GM18519 (cell line): Measurements from ENCODE around the gene SGCD.

Experiments
- ATAC-seq: cut with Tn5 transposase; IDR thresholded peaks from one replicate; pipeline ENCODE4 v1.9.1; 2021; ENCODE audit warnings: mild to moderate bottlenecking, moderate library complexity; ENCODE audit not compliant: unreplicated experiment, low FRiP score

The SGCD gene

DNA sequence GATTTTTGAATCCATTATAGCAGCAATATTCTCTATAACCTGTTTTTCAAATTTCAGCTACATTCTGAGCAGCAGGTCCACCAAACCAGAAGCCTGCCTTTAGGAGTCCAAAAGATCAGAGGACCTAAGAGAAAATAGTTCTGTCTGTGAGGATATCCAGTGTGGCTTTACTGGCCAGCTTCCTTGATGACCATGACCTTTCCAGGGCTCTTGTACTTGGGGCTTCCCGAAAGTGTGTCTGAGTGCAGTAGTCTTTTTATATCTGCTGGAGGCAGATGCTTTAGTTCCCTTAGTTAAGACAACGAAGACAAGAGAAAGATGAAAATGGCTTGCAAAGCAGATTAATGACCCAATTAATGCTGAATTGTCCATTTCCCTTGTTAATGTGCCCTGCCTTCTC lies 72.4 kb downstream of the SGCD start:
- ATAC-seq = no peak

DNA sequence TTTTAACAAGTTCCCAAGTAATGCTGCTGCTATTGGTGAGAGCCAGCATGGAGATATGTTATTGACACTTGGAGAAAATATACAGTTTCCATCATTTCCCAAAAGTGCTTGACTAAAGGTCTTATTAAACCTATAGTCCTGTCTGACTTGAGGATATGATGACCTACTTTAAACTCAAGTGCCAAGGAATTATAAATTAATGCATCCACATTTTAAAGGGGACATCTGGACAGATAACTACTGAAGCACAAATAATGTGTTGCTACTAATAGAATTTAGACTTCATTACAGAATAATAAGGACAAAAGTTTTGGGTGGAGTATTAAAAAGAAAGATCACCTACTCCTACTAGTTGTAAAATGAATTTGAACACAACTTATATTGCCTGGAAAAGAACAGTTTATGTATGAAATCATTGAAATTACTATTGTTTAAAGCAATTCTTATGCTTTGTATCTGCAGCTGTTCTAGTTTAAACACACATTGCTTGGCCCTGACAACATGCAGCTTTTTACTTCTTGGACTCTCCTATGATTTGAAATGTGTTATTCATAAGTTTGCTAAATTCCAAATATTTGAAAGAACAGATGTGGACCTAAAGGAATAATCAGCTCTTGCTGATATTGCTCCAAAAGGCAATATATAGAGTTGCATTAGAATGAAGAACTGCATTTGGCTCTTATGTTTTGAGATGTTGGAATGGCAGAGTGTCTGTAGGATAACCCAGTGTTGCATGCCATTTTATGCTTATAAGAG lies 73.4 kb downstream of the SGCD start:
- ATAC-seq = no peak

DNA sequence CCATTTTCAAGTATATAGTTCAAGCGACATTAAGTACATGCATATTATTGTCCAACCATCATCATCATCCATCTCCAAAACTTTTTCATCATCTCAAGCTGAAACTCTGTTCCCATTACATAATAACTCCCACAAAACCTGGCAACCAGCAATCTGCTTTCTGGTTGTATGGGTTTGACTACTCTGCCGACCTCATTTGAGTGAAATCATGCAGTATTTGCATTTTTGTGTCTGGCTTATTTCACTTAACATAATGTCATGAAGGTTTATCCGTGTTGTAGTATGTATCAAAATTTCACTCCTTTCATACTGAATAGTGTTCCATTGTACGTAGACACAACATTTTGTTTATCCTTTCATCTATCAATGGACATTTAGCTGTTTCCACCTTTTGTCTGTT lies 74.8 kb downstream of the SGCD start:
- ATAC-seq = peak; percentile 5

DNA sequence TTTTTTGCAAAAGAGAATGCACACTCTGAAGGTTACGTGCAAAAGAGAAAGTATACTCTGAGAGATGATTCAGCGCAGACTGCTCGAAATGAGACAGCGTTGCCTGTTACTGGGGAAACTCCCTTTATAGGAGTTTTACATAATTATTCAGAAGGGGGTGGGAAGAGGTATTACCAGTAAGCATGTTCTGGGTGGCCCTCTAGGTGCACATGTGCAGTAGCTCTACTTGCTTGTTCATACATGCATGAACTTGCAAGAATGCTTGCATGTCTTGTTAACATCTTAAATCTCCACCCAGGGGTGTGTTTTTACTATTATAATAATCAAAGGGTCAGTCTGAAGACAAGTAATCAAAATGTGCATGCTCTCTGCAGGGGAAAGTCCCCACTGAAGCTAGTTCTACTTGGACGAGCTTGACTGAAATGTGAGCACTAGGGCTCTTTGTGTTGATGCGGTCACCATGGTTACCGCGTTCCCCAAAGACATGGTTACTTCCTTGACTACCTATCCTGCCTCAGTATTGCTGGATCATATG lies 75.5 kb downstream of the SGCD start:
- ATAC-seq = peak; percentile 95

DNA sequence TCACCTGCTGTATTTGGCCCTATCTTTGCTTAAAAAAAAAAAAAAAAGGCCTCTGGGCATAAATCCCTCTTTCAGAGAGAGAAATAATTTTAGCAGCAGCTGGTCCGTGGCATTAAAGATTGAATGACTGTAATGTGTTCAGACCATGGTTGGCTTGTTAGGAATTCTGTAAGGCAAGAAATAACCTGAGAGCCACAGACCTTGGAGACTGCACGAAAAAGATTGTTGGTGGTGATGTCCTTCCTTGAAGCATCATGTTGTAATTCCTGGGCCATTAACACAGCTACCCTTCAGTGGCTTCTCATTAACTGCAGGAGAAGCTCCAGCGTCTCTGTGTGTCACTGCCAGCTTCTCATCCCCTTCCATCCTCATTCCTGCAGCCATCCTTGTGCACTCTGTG lies 79.0 kb downstream of the SGCD start:
- ATAC-seq = no peak

DNA sequence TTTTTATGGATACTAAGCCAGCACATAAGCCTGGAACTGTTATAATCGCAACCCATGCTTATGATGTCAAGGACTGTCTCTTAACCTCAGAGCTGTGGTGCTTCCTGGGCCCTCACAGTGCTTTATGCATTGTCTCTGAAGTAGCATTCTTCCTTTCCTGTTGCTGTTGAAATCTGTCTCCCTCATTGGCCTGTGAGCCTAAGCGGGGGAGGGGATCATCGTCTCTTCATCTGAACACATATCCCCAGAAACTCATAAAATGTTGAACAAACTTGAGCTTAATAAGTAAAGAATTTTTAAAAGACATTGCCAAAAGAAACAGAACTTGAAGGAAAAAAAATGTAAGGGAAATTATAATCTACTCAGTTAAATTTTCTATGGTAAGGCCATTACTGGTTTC lies 80.3 kb downstream of the SGCD start:
- ATAC-seq = no peak

DNA sequence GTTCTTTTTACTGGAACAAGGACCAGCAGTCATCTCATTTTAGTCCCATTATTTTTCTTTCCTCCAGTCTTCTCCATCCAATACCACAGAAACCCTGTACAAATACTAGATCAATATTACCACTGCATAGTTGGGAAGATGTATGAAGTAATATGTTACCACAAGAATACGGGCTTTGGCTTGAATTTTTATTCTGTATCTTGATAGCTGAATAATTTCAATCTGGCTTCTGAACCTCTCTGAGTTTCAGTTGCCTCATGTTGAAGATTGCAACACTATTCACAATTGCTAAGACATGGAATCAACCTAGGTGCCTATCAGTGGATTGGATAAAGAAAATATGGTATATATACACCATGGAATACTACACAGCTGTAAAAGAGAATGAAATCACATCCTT lies 82.9 kb downstream of the SGCD start:
- no peak for ATAC-seq

DNA sequence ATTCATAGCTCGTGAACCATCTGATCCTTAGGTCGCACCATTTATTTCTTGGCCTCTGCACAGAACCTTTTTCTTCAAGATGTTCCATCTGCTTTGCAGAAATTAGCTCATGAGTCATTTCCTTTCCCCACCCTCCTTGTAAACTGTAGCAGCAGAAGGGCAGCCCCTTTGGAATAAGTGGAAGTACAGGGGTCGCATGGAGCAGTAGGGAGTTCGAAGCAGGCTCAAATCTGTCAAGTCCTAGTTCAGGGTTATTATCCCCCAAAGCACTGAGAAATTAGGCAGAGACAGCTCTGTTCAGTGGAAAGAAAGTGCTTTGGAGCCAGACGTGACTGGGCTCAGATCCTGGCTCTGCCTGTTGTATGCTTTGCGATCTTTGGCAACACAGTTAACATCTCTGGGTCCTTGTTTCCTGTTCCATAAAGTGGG lies 84.2 kb downstream of the SGCD start:
- ATAC-seq = no peak

DNA sequence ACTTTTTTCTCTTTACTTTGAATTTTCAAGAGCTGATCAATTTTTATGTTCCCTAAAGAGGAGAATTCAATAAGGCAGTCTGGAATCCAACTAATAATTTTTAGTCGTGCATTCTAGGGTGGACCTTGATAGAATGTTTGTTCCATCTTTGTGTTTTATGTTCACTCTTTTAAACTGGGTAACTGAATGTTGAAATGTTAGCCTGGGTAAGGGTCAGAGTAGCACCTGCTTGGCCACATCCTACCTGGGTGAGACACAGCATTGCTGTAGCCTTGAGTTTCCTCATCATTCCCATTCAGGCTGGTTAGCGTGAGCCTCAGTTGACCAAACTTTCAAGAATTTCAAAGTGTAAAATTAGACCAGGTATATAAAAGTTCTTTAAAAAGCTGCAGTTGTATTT lies 85.0 kb downstream of the SGCD start:
- no peak for ATAC-seq

DNA sequence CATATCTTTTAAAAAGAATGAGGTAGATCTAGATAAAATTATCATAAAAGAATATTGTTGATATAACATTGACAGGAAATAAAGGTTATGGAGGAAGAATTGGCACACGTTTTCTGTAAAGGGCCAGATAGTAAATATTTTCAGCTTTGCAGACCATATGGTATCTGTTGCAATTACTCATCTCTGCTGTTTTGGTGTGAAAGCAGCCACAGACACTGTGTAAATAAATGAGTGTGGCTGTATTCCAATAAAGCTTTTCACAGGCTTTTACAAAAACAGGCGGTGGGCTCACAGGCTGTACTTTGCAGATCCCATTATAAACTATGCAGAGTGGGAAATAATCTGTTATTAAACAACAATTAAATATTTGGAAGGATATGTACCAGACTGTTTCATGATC lies 87.4 kb downstream of the SGCD start:
- ATAC-seq = no peak

DNA sequence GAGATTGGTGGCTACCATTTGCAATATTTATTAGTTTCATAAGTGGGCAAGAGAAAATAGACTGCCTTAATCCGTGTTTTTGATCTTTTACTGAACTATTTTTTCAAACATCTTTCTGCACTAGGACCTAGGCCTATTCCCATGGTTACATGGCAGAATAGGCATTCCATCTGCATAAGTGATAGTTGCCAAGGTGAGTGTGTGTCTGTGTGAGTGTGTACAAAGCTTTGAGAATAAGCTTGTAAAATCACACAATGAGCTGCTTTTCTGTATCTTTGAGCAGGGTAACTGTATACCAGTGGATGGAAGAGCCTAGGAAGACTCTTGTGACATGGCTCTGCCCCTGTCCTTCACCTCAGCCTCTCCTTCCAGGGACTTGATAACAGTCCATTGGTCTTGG lies 92.7 kb downstream of the SGCD start:
- no peak for ATAC-seq

DNA sequence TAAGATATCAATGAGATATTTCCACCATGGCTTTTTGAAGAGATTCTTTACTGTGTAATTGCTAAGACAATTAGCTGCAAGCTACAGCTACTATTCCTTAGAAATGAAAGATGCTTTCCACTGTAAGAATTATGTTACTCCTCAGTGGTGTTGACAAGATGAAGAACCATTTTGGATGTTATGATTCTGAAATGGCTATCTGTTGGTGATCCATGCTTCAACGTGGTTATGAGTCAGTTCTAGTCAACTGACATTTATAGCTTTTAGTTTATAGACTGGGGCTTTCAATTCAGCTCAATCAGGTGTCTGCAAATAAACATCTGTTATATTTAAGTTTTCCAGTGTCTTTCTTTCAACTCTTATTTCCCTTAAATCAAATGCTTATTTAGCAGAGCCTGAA lies 93.7 kb downstream of the SGCD start:
- no peak for ATAC-seq

DNA sequence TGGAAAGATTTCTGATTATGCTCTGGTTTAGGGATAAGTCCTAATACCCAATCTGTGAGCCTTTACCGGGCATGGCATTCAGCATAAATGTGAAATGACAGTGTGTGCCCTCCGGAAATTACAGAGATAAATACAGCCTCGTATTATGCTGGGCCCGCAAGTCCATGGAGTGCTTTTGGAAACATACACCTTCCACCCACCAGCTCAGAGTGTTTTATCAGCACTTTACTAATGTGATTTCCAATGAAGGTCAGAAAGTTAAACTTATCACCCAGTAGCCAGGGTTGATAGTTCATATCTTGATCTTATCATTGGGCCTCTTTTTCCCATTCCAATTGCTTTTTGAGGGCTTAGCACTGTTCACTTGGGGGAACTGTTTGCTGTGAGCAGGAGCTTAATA lies 94.8 kb downstream of the SGCD start:
- no peak for ATAC-seq

DNA sequence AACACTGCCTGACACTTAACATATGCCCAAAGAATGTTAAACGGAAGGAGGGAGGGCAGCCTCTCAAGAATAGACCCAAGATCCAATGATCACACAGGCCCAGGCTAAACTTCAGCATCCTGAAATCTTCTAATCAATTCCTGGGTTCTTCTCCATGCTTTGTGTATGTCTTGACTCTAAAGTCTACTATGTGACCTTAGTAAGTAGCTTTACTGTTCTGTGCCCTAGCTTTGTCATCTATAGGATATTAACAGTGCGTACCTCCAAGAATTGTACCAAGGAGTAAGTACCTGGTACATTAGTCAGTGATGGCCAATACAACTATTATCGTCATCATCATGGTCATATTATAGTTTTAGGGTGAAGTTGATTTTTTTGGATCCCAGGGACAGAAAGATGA lies 96.6 kb downstream of the SGCD start:
- no peak for ATAC-seq

DNA sequence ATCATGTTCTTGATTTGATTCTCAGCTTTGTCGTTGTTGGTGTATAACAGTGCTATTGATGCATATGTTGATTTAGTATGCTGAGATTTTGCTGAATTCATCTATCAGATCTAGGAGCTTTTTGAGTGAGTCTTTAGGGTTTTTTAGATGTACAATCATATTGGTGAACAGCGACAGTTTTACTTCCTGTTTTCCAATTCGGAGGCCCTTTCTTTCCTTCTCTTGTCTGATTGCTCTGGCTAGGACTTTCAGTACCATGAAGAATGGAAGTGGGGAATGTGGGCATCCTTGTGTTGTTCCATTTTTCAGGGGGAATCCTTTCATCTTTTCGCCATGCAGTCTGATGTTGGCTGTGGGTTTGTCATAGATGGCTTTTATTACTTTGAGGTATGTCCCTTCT lies 100.4 kb downstream of the SGCD start:
- ATAC-seq = peak; percentile 55

DNA sequence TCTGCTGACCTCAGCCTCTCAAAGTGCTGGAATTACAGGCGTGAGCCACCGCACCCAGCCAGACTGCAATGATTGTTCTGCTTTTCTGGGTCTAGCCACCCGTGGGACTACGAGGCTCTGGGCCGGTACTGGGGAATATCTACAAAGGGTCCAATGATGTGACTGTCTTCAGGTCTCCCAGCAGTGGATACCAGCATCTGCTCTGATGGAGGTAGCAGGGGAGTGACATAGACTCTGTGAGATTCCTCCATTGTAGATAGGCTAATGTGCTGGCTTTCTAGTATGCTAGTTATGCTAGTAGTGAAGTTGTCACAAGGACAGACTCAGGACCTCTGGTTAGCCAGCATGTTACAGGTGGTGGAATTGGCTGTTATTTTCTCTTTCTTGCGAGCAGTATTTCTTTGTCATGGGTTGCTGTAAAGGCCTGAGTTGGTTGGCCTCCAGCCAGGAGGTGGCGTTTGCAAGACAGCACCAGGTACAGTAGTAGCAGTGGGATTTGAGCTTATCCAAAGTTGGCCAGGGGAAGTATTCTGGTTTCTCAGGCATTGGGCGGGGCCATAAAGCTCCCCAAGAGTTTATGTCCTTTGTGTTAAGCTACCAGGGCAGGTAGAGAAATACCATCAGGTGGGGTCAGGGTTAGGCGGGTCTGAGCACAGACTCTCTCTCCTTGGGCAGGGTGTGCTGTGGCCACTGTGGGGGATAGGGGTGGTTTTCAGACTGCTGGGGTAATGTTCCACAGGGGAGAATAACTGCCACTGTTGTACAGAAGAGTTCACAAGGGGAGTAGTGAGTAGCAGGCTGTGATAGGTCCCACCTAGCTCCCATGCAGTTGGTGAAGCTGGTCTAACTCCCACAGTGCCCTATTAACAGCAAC lies 105.2 kb downstream of the SGCD start:
- no peak for ATAC-seq

DNA sequence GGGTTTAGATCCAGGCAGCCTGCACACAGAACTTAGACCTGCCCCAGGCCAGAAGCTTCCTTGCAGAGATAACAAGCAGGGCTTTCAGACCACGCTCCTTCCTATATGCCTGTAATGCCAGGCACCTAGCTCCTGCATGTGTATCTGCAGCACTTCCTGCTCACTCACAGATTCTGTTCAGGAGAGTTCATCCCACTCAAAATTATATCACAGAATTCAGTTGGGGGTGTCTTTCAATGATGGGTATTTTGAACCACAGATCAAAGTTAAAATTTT lies 105.8 kb downstream of the SGCD start:
- no peak for ATAC-seq

DNA sequence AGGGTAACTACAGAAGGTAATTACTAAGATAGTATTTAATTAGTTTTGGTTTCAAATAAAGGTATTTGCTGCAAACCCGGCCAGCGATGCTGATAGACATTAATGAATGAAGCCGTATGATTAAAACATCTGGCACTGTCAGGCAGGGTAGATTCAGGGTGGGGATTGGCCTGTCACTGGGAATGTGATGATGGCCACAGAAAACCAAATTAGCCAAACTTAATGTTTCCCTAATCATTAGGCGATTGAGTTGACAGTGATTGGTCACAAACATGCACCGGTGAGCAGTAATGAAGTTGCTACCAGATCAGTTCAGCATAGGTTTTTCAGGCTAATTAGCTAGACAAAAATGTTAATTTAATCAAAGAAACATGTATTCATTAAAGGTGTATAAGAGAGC lies 107.5 kb downstream of the SGCD start:
- no peak for ATAC-seq

DNA sequence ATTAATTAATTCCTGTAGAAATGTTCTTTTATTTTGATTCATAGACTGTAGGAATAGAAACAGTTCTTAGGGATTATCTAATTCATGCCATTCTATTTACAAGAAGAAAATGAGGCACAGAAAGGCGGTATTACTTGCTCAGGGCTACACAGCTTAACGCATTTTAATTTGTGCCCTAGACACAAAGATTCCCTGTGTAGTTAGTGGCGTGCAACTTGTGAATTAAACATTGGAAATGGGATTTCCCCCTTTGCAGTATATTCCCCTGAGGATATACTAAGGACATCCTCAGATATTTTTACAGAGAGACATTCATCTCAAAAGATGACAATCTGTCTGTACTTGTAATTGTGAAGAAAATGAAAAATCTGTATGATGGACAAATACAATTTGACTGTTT lies 108.1 kb downstream of the SGCD start:
- no peak for ATAC-seq

DNA sequence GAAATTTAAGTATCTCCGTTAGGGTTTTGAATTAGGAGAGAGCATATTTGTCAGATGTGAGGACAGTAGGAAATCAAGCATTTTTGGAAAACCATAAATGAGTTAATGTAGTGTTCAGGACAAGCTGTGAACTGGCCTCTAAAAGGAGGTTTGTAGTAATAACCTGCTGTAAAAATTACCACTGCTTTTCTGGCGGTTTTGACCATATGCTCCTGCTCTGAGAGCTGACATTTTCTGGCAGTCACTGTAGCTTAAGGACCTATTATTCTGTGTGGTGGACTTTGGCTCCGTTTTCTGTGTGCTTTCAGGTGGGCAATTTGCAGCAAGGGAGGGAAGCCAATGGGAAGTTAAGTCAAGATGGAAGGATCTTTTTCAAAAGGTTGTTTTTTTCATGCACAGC lies 111.1 kb downstream of the SGCD start:
- no peak for ATAC-seq

DNA sequence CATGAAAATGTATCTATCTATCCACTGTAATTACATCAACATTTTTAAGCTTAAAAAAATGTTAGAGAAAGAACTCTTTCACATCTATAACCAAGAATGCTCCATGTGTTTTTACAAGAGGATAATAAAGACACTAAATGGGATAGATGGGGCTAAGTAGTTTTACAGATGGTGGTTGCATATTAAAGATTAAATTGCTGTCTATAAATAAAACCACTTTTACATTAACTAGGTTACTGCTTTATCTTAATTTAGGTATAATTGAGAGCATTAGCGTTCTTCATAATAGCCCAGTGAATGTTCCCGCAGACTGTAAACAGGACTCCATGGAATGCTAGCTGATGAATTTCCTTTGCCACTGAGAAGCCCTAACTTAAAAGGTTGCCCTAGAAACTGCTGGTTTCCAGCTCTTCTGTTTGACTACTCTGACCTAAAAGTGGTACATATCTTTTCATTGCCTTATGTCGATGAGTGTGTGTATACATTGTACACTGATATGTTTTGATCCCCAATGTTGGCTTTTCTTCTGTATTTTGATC lies 117.9 kb downstream of the SGCD start:
- no peak for ATAC-seq

DNA sequence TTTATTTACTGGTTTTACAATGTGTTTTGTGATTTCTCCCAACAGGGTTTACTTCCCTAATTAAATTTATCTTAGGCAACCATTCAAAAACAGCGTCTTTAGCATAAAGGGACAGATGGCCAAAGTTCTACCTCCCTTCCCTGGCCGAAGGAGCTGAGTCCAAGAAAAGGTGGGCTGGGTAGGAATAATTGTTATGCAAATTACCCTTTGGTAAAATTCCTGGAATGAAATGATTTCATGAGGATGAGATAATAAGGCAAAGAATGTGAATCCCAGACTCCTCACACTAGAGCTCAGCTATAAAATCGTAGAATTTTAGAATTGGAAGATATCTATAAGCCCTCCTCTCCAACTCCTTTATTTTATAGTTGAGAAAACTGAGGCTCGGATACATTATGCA lies 119.6 kb downstream of the SGCD start:
- no peak for ATAC-seq
